Globus pallidus (tissue), 1 donor: Measurements from ENCODE around the gene GOLGA6D.
A peak's percentile ranks its signal among the peaks of the same experiment; 100 is the strongest.
"Not testable (repeated sequence)": the region's sequence is repeated elsewhere in the genome, so short reads cannot be mapped to it uniquely, and the experiment has no call there.

Experiments
- DNase-seq: peaks from one replicate; pipeline ENCODE4 v3.0.0-alpha.2; 2015; ENCODE audit warnings: low spot score

GOLGA6D gene

GRCh38 chr15:75332093-75332492 lies 49.5 kb downstream of the GOLGA6D start:
- DNase-seq, result not testable (repeated sequence)

GRCh38 chr15:75333654-75334419 lies 51.2 kb downstream of the GOLGA6D start:
- DNase-seq, result not testable (repeated sequence)

GRCh38 chr15:75335313-75335704 lies 52.7 kb downstream of the GOLGA6D start:
- no peak for DNase-seq

GRCh38 chr15:75335705-75336355 lies 53.2 kb downstream of the GOLGA6D start, which contains the start of gene COMMD4:
Gene COMMD4, plus strand, starts transcription at chr15:75336063. Its CDS starts 27 bp downstream, at chr15:75336090.
- DNase-seq, result peak; percentile 91

GRCh38 chr15:75338661-75339240 lies 56.1 kb downstream of the GOLGA6D start:
- no peak for DNase-seq

GRCh38 chr15:75339531-75340240 lies 57.1 kb downstream of the GOLGA6D start:
- no peak for DNase-seq

GRCh38 chr15:75342221-75342620 lies 59.6 kb downstream of the GOLGA6D start:
- no peak for DNase-seq

GRCh38 chr15:75343953-75344352 lies 61.3 kb downstream of the GOLGA6D start:
- not testable (repeated sequence) for DNase-seq
